OCI-LY3 (cell line): ENCODE measurements around the gene TUBA3C.

Experiments used
- EZH2phosphoT487 ChIP-seq: fragments of 200-600 bp; shearing (Covaris generic); IDR thresholded peaks from 2 replicates; pipeline ENCODE4 v1.6.1; 2018; ENCODE audit warnings: antibody characterized with exemption, mixed run types, low read depth
- TF ChIP-seq, protein P1 (sequence below): fragments of 200-600, 300-600 bp; sonication (generic); IDR thresholded peaks from 2 replicates; pipeline ENCODE4 v1.5.1; 2014; ENCODE audit warnings: antibody characterized with exemption, low read length, low read depth

GRCh38 chr13:19152403-19152802, 29.2 kb downstream of the TUBA3C start:
- TF ChIP-seq, protein P1, sequence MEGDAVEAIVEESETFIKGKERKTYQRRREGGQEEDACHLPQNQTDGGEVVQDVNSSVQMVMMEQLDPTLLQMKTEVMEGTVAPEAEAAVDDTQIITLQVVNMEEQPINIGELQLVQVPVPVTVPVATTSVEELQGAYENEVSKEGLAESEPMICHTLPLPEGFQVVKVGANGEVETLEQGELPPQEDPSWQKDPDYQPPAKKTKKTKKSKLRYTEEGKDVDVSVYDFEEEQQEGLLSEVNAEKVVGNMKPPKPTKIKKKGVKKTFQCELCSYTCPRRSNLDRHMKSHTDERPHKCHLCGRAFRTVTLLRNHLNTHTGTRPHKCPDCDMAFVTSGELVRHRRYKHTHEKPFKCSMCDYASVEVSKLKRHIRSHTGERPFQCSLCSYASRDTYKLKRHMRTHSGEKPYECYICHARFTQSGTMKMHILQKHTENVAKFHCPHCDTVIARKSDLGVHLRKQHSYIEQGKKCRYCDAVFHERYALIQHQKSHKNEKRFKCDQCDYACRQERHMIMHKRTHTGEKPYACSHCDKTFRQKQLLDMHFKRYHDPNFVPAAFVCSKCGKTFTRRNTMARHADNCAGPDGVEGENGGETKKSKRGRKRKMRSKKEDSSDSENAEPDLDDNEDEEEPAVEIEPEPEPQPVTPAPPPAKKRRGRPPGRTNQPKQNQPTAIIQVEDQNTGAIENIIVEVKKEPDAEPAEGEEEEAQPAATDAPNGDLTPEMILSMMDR: no peak
- no peak for TF ChIP-seq EZH2phosphoT487
